Measurements from ENCODE around the gene SDHA.
"Not testable (repeated sequence)": the region's sequence is repeated elsewhere in the genome, so short reads cannot be mapped to it uniquely, and the experiment has no call there.

GRCh38 chr5:251538-251937 lies 33.4 kb downstream of the SDHA start:
- not testable (repeated sequence) for TF ChIP-seq CTCF (conservative IDR thresholded peaks at IDR 0.05; ENCODE audit: low read depth, low read length); EZH2 (IDR thresholded peaks at IDR 0.05; ENCODE audit: low read length, unreplicated experiment); EZH2phosphoT487 (IDR thresholded peaks at IDR 0.05; ENCODE audit: borderline replicate concordance, low read length)
